ENCODE measurements around the gene SYK. TPM values are rescaled to one million over a fixed set of nuclear protein-coding genes. Genes with fewer than 3 reads are reported as not detected.
"Not testable (repeated sequence)": the region's sequence is repeated elsewhere in the genome, so short reads cannot be mapped to it uniquely, and the experiment has no call there.

SYK gene
- total RNA-seq (10 to 100 TPM in 4 of 5 donors, 1 to 10 TPM in 1; 2.2 to 34.4 (median 24.2) TPM), polyA plus RNA-seq (10 to 100 TPM in 2 of 3 donors, 1 to 10 TPM in 1; 7.2 to 16.8 (median 14.0) TPM)
- long read RNA-seq, donor 1 = 0 reads
- long read RNA-seq, donor 2, full-length matches to known transcripts = 5 of 5 reads
- long read RNA-seq, donor 2, partial matches to known transcripts = 0 of 5 reads
- long read RNA-seq, donor 2, other reads (novel, unspliced or antisense) = 0 of 5 reads
- long read RNA-seq, donor 3, full-length matches to known transcripts = 3 of 3 reads
- long read RNA-seq, donor 3, partial matches to known transcripts = 0 of 3 reads
- long read RNA-seq, donor 3, other reads (novel, unspliced or antisense) = 0 of 3 reads
- long read RNA-seq, donor 4 = 0 reads
- long read RNA-seq, donor 5, full-length matches to known transcripts = 1 of 1 reads
- long read RNA-seq, donor 5, partial matches to known transcripts = 0 of 1 reads
- long read RNA-seq, donor 5, other reads (novel, unspliced or antisense) = 0 of 1 reads
- long read RNA-seq, donor 6, full-length matches to known transcripts = 4 of 4 reads
- long read RNA-seq, donor 6, partial matches to known transcripts = 0 of 4 reads
- long read RNA-seq, donor 6, other reads (novel, unspliced or antisense) = 0 of 4 reads
- long read RNA-seq, donor 7, full-length matches to known transcripts = 1 of 1 reads
- long read RNA-seq, donor 7, partial matches to known transcripts = 0 of 1 reads
- long read RNA-seq, donor 7, other reads (novel, unspliced or antisense) = 0 of 1 reads
- long read RNA-seq, donor 8, full-length matches to known transcripts = 1 of 1 reads
- long read RNA-seq, donor 8, partial matches to known transcripts = 0 of 1 reads
- long read RNA-seq, donor 8, other reads (novel, unspliced or antisense) = 0 of 1 reads
- long read RNA-seq, donor 9 = 0 reads
- long read RNA-seq, donor 10, full-length matches to known transcripts = 4 of 4 reads
- long read RNA-seq, donor 10, partial matches to known transcripts = 0 of 4 reads
- long read RNA-seq, donor 10, other reads (novel, unspliced or antisense) = 0 of 4 reads

DNA sequence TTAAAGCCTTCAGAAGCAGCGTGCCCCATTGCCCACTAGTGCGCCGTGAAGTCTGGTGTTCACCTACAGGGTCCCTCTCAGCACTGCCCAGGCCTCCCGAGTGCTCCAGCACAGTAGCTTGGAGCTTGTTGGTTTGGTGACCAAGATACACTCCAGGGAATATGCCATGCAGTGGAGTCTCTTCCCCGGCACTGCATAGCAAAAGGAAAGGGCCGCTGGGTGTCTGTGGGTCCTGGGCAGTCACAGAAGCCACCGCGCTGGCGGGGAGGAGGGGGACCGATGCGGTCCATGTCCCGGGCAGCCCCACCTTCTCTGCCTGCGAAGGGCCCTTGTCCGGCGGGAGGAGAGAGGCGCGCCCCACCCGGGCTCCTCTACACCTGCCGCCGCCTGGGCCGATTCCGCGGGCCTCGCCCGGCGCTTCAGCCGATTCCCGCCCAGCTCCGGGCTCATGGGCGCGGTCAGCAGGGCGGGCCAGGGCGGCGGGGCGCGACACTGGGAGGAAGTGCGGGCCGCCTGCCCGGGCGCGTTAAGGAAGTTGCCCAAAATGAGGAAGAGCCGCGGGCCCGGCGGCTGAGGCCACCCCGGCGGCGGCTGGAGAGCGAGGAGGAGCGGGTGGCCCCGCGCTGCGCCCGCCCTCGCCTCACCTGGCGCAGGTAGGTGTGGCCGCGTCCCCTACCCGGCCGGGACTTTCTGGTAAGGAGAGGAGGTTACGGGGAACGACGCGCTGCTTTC is at the start of gene SYK:
Gene SYK, plus strand, starts transcription at position 579 of the 732 bp plus-strand sequence. CDS start 42,080 bp downstream, outside the sequence.
- Histone ChIP-seq H3K27ac (peak within 1 kb of the TSS; percentile 69 to 87 (median 80)), H3K36me3 (no peaks in the 10 kb centered on the region), H3K4me3 (peak within 1 kb of the TSS; percentile 46 to 62 (median 56)), H3K9me3 (no peaks in the 10 kb centered on the region), H3K27me3 (peaks cover 0 to 32% (median 5%) of the 10 kb centered on the region in 3 donors), H3K4me1 (peaks cover 0 to 54% (median 21%) of the 10 kb centered on the region in 4 donors)
- WGBS, 5 donors = 3 to 7% (median 3%) methylated on average over 23 to 64 of the region's 64 CpGs
- peak; percentile 79 to 87 for DNase-seq
- TF ChIP-seq EP300 (IDR thresholded peaks at IDR 0.05) (no peak), POLR2AphosphoS5 (IDR thresholded peaks at IDR 0.05) (peak in 2 of 3 donors; percentile 63 to 79)
- TF ChIP-seq, protein P1, sequence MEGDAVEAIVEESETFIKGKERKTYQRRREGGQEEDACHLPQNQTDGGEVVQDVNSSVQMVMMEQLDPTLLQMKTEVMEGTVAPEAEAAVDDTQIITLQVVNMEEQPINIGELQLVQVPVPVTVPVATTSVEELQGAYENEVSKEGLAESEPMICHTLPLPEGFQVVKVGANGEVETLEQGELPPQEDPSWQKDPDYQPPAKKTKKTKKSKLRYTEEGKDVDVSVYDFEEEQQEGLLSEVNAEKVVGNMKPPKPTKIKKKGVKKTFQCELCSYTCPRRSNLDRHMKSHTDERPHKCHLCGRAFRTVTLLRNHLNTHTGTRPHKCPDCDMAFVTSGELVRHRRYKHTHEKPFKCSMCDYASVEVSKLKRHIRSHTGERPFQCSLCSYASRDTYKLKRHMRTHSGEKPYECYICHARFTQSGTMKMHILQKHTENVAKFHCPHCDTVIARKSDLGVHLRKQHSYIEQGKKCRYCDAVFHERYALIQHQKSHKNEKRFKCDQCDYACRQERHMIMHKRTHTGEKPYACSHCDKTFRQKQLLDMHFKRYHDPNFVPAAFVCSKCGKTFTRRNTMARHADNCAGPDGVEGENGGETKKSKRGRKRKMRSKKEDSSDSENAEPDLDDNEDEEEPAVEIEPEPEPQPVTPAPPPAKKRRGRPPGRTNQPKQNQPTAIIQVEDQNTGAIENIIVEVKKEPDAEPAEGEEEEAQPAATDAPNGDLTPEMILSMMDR (IDR thresholded peaks at IDR 0.05) = no peak
- intact Hi-C loops (cut with DNase I; ENCODE audit: low total_unique reads) = no loop called here

DNA sequence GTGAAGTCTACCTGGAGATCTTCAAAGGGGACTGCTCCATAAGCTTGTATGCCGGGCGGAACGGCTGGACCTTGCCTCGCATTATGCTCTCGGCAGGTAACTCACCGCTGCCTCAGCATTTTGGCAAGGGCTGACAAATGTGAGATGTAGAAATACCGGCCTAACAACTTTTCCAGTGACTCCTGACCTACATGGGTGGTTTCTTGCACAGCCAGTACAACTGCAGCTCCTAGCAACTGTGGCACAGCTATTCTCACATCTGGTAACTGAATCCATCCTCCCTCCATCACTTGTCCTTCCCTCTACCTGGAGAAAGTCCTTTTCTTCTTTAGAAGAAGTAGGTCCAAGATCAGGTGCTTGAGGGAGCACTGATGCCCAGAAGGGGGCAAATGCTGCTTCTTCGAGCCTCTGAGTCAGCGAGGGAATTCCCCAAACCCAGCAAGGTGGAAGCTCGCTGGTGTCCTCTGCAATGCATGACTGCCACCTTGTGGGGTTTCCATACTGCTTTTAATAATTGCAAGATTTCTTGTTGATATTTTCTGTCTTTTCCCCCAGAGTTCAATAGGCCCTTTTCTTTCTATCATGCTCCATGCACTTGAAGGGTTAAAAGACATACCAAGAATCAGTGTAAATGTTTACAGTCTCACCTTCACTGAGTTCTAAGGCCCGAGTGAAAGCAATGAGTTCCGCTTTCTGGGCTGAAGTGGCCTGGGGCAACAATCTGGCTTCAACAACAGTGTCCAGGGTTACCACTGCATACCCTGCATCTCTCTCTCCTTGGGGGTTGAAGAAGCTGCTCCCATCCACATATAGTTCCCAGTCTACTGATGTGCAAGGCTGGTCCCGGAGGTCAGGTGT is 45.9 kb upstream of the SYK start:
- WGBS, 5 donors = 27 to 66% (median 45%) methylated on average over 10 to 13 of the region's 13 CpGs
- H3K36me3 ChIP-seq; H3K27me3 ChIP-seq; H3K9me3 ChIP-seq; H3K4me3 ChIP-seq; intact Hi-C loops (cut with DNase I; ENCODE audit: low total_unique reads); H3K4me1 ChIP-seq: not testable (repeated sequence)
- peak overlapping the region in 2 of 5 donors; percentile 20 to 34 for H3K27ac ChIP-seq
- TF ChIP-seq, protein P1 (IDR thresholded peaks at IDR 0.05) = peak in 4 of 7 experiments; percentile 27 to 66 (median 38)
- TF ChIP-seq POLR2AphosphoS5 (IDR thresholded peaks at IDR 0.05) = peak in 1 of 3 donors; percentile 15
- DNase-seq = peak; percentile 66 to 82

- H3K27me3 ChIP-seq; H3K4me1 ChIP-seq; intact Hi-C loops (cut with DNase I; ENCODE audit: low total_unique reads); H3K9me3 ChIP-seq; DNase-seq; H3K4me3 ChIP-seq; H3K36me3 ChIP-seq; H3K27ac ChIP-seq: not testable (repeated sequence)
- 80 to 89% (median 84%) methylated on average over 10 to 14 of the region's 14 CpGs for WGBS, 5 donors
Observed at GRCh38 chr9:90760577-90760976, 41.0 kb upstream of the SYK start.

DNA sequence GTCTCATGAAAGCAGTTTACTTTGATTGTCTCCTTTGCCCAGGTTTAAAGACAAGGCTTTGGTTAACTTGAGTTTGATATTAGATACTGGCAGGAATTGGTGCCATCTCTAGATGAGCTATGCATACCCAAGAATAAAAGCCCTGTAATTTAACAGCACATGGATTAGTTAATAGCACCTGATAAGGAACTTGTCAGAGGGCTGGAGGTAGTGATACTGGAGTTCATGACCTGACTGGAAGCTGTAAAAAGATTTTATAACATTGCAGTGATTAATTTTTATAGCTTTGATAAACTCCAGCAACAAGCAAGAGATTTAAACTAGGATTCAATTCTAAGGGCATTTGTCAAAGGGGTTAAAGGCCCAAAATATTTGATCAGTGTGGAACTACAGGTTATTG is 34.9 kb upstream of the SYK start:
- Histone ChIP-seq H3K36me3 (no peaks in the 10 kb centered on the region), H3K4me1 (no peaks in the 10 kb centered on the region), H3K9me3 (peaks cover 0 to 19% (median 0%) of the 10 kb centered on the region in 4 donors), H3K4me3 (no peak overlapping the region), H3K27ac (no peak overlapping the region), H3K27me3 (no peaks in the 10 kb centered on the region)
- TF ChIP-seq EP300 (IDR thresholded peaks at IDR 0.05) (no peak), POLR2A (IDR thresholded peaks at IDR 0.05) (no peak), POLR2AphosphoS5 (IDR thresholded peaks at IDR 0.05) (no peak)
- TF ChIP-seq, protein P1 (IDR thresholded peaks at IDR 0.05) = no peak
- DNase-seq = no peak
- intact Hi-C loops (cut with DNase I; ENCODE audit: low total_unique reads) = no loop called here

Measured in stomach (tissue), 19 donors.